ENCODE results near the gene ZNF366.

- TF ChIP-seq, protein P1, sequence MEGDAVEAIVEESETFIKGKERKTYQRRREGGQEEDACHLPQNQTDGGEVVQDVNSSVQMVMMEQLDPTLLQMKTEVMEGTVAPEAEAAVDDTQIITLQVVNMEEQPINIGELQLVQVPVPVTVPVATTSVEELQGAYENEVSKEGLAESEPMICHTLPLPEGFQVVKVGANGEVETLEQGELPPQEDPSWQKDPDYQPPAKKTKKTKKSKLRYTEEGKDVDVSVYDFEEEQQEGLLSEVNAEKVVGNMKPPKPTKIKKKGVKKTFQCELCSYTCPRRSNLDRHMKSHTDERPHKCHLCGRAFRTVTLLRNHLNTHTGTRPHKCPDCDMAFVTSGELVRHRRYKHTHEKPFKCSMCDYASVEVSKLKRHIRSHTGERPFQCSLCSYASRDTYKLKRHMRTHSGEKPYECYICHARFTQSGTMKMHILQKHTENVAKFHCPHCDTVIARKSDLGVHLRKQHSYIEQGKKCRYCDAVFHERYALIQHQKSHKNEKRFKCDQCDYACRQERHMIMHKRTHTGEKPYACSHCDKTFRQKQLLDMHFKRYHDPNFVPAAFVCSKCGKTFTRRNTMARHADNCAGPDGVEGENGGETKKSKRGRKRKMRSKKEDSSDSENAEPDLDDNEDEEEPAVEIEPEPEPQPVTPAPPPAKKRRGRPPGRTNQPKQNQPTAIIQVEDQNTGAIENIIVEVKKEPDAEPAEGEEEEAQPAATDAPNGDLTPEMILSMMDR (conservative IDR thresholded peaks at IDR 0.05), result no peak
- no peak for TF ChIP-seq EZH2 (IDR thresholded peaks at IDR 0.05; ENCODE audit: low read depth)
Observed at GRCh38 chr5:72540759-72541438, 33.7 kb upstream of the ZNF366 start.
